Right lobe of liver (tissue), 6 donors: ENCODE measurements around the gene CEP350. TPM values are rescaled to one million over a fixed set of nuclear protein-coding genes. Genes with fewer than 3 reads are reported as not detected.

Source experiments
- ATAC-seq, 4 donors: fragments of 200-7000 bp; cut with Tn5 transposase; one replicate each; pipeline ENCODE4 v1.9.1; 2020; ENCODE audit warnings: mild to moderate bottlenecking in 4 of 4, moderate library complexity in 4 of 4
- DNase-seq, 3 donors: peaks; one replicate each; pipeline ENCODE4 v3.0.0-alpha.2; 2020
- H3K27ac ChIP-seq, 3 donors: fragments of 200-600 bp; one replicate each; pipeline ENCODE4 v1.8.0; 2022
- H3K27me3 ChIP-seq, 2 donors: fragments of 200-600 bp; one replicate each; pipeline ENCODE4 v1.8.0; 2022
- H3K36me3 ChIP-seq, 4 donors: fragments of 200-600 bp; sonication (generic) in 1 of 4; one replicate each; pipeline versions ENCODE4 v1.5.1 to v1.8.0; 2017 to 2022; ENCODE audit warnings: control low read depth in 1 of 4
- H3K4me1 ChIP-seq, 4 donors: fragments of 200-600 bp; sonication (generic) in 1 of 4; one replicate each; pipeline versions ENCODE4 v1.5.1 to v1.8.0; 2017 to 2022; ENCODE audit warnings: control low read depth in 1 of 4
- H3K4me3 ChIP-seq, 3 donors: fragments of 200-600 bp; one replicate each; pipeline ENCODE4 v1.8.0; 2022
- H3K9me3 ChIP-seq, 4 donors: fragments of 200-600 bp; sonication (generic) in 1 of 4; one replicate each; pipeline versions ENCODE4 v1.5.1 to v1.8.0; 2017 to 2022; ENCODE audit warnings: control low read depth in 1 of 4
- POLR2A ChIP-seq: fragments of 450-650 bp; IDR thresholded peaks from one replicate; pipeline ENCODE4 v1.6.1; 2017; ENCODE audit warnings: antibody characterized with exemption, mild to moderate bottlenecking
- WGBS: methylation state at CpG from one replicate; pipeline ENCODE4 v1.1.6; 2018; ENCODE audit warnings: low coverage, low lambda C conversion rate; ENCODE audit not compliant: insufficient coverage; ENCODE audit errors: missing lambda C conversion rate; 5-methylcytosine and 5-hydroxymethylcytosine counted together
- intact Hi-C, 2 donors: fragments of 100-400 bp; cut with DNase I; formaldehyde crosslinking; loops; one replicate each; pipeline versions ENCODE4 v1.11.2 to v1.14.1; 2022
- total RNA-seq, 6 experiments: library from RNA; depleted of rRNA in 2 of 6; stranded (reverse); fragments of >200 nt in 2 of 6; fragmentation: NEBNext Ultra II Directional in 3 of 6; extraction: Animal tissue kit (Norgen Biotek cat#: 25700) in 3 of 6; gene quantifications; one replicate each; pipeline versions ENCODE4 v1.1.0 to v1.2.4, GENCODE V29; 2016 to 2023
- TF ChIP-seq, protein P1 (sequence below), 4 donors: fragments of 200-600 bp in 3 of 4; fragments of 450-650 bp in 1 of 4; IDR thresholded peaks; one replicate each; pipeline versions ENCODE4 v1.5.1 to v1.8.0; 2016 to 2022; ENCODE audit warnings: antibody characterized with exemption in 4 of 4, mild to moderate bottlenecking in 2 of 4
- donor health status: DM: no; HTN: yes; CAD: no.
- donor health status: DM: no; HTN: no; CAD: no.
- donor health status: DM: no; HTN: no; CAD: no.
- donor health status: DM: no; HTN: yes; CAD: no.
- donor health status: DM: no; HTN: yes; CAD: no.

The CEP350 gene
- total RNA-seq, 6 experiments from 2014 or later, result 15.6 to 24.6 (median 21.3) TPM

DNA sequence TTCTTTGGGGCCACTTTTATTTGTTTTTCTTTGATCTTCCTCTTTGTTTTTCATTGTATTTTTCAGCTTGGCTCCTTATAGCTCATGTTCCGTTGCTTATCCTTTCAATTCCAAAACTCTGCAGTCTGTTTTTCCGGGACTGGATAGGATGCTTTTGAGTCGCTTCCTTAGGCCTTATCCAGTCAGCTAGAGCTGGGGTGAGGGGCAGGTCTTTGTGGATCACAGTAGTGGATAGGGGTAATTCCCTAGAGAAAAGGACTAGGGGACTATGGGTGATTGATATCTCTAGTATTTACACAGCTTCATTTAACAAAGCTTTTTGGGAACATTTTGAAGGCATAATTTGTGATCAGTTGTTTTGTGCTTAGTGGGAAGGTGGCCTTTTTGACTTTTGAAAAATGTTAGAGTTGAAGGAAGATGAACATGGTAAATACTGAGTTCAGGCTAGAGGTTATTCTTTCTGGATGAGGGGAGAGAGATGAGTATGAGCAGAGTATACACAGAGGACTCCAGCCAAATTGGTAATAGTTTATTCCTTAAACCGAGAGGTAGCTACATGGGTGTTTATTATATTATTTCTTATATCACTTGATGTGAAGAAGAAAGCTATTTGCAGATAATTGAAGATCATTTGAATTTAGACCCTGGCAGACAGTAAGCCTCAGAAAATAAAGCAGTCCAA is 22.5 kb downstream of the CEP350 start:
- intact Hi-C loops, result no loop called here
- H3K4me1 ChIP-seq, result no peaks in the 10 kb centered on the region
- TF ChIP-seq POLR2A, result no peak
- TF ChIP-seq, protein P1, sequence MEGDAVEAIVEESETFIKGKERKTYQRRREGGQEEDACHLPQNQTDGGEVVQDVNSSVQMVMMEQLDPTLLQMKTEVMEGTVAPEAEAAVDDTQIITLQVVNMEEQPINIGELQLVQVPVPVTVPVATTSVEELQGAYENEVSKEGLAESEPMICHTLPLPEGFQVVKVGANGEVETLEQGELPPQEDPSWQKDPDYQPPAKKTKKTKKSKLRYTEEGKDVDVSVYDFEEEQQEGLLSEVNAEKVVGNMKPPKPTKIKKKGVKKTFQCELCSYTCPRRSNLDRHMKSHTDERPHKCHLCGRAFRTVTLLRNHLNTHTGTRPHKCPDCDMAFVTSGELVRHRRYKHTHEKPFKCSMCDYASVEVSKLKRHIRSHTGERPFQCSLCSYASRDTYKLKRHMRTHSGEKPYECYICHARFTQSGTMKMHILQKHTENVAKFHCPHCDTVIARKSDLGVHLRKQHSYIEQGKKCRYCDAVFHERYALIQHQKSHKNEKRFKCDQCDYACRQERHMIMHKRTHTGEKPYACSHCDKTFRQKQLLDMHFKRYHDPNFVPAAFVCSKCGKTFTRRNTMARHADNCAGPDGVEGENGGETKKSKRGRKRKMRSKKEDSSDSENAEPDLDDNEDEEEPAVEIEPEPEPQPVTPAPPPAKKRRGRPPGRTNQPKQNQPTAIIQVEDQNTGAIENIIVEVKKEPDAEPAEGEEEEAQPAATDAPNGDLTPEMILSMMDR (IDR thresholded peaks at IDR 0.05), result no peak
- no peaks in the 10 kb centered on the region for H3K27me3 ChIP-seq
- no peaks in the 10 kb centered on the region for H3K36me3 ChIP-seq
- H3K27ac ChIP-seq, result no peak overlapping the region
- 63% methylated on average over 4 of the region's 4 CpGs for WGBS
- ATAC-seq, result peak in 3 of 4 donors; percentile 15 to 31 (median 28)
- peaks cover 0 to 2% (median 0%) of the 10 kb centered on the region in 4 donors for H3K9me3 ChIP-seq
- DNase-seq, result no peak
- no peak overlapping the region for H3K4me3 ChIP-seq

DNA sequence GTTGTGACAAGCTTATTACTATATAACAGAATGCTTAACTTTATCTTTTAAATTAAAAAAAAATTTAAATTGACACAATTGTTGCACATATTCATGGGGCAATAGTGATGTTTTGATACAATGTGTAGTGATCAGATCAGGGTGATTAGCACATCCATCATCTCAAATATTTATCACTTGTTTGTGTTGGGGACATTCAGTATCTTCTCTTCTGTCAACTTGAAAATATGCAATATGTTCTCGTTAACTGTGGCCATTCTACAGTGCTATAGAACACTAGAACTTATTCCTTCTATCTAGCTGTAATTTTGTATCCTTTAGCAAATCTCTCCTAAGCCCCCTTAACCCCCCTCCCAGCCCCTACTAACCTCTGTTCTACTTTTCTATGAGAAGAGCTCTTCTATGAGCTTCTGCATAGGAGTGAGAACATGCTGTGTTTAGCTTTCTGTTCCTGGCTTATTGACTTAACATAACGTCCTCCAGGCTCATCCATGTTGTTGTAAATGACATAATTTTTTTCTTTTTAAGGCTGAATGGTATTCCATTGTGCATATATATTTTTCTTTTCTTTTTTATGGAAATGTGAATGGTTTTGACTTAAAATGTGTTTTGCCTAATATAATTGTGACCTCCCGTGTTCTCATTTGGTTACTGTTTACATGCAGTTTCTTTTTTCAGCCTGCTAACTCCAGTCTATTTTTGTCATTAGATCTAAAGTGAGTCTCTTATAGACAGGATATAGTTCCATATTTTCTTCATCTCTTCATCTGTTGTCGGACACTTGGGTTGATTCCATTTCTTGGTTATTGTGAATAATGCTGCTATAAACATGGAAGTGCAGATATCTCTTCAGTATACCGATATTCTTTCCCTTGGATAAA is 23.8 kb downstream of the CEP350 start:
- H3K4me1 ChIP-seq, result no peaks in the 10 kb centered on the region
- ATAC-seq (no peak), DNase-seq (no peak)
- no peaks in the 10 kb centered on the region for H3K36me3 ChIP-seq
- intact Hi-C loops, result no loop called here
- peaks cover 0 to 2% (median 0%) of the 10 kb centered on the region in 4 donors for H3K9me3 ChIP-seq
- H3K4me3 ChIP-seq, result no peak overlapping the region
- TF ChIP-seq POLR2A, result no peak
- TF ChIP-seq, protein P1 (IDR thresholded peaks at IDR 0.05), result no peak
- H3K27me3 ChIP-seq, result no peaks in the 10 kb centered on the region
- no peak overlapping the region for H3K27ac ChIP-seq
- 68% methylated on average over 5 of the region's 5 CpGs for WGBS

DNA sequence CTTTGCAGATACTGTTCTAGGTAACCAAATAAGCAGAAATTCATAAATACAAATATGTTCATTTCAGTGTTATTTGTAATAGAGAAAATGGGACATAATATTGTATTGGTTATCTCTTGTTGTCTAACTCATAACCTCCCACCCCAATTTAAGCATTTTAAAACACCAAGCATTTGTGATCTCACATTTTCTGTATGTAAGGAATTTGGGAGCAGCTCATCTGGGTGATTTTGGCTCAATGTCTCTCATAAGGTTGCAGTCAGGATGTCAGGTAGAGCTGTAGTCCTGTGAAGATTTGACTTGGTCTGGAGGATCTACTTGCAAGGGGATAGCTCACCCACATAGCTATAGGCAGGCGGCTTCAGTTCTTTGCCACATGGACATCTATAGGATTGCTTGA is 29.5 kb downstream of the CEP350 start:
- no peak for ATAC-seq
- TF ChIP-seq, protein P1 (IDR thresholded peaks at IDR 0.05), result no peak
- TF ChIP-seq POLR2A, result no peak
- no peak overlapping the region for H3K4me3 ChIP-seq
- no peaks in the 10 kb centered on the region for H3K4me1 ChIP-seq
- H3K36me3 ChIP-seq, result no peaks in the 10 kb centered on the region
- H3K27ac ChIP-seq, result no peak overlapping the region
- H3K9me3 ChIP-seq, result peaks cover 0 to 2% (median 0%) of the 10 kb centered on the region in 4 donors
- intact Hi-C loops, result no loop called here
- no peak for DNase-seq
- WGBS, result 100% methylated on average over 1 of the region's 1 CpG
- H3K27me3 ChIP-seq, result no peaks in the 10 kb centered on the region

DNA sequence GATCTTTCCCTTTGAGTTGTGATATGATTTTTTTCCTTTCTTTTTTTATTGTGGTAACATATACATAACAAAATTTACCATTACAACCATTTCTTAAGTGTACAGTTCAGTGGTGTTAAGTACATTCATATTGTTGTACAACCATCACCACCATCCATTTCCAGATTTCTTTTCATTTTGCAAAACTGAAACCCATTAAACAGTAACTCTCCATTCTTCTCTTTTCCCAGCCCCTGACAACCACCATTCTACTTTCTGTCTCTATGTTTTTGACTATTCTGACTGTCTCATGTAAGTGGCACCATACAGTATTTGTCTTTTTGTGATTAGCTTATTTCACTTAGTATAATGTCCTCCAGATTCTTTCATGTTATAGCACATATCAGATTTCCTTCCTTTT is 30.3 kb downstream of the CEP350 start:
- Histone ChIP-seq H3K4me1 (no peaks in the 10 kb centered on the region), H3K4me3 (no peak overlapping the region), H3K27me3 (no peaks in the 10 kb centered on the region), H3K9me3 (peaks cover 0 to 2% (median 0%) of the 10 kb centered on the region in 4 donors), H3K27ac (no peak overlapping the region), H3K36me3 (no peaks in the 10 kb centered on the region)
- TF ChIP-seq POLR2A, result no peak
- TF ChIP-seq, protein P1 (IDR thresholded peaks at IDR 0.05), result no peak
- ATAC-seq, result no peak
- no peak for DNase-seq
- intact Hi-C loops, result no loop called here
